ENCODE measurements around the gene BACH2.
"Not testable (repeated sequence)": the region's sequence is repeated elsewhere in the genome, so short reads cannot be mapped to it uniquely, and the experiment has no call there.

BACH2 gene

DNA sequence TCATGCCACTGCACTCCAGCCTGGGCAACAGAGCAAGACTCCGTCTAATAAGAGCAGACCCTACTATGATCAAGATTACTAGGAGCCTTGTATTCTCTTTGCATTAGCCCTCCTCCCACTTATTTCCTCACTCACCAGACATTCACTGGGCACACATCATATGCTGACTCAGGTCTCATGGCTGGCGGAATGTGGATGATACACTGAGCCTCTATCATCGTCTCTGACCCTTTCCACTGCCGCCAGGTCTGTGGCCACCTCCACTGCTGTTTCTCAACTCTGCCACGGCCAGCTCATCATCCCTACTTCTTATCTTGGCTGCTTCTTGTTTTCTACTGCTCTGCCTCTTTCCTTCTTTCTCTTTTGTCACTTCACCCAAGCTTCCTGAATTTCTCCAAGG is 161.0 kb downstream of the BACH2 start:
- TF ChIP-seq, protein P1, sequence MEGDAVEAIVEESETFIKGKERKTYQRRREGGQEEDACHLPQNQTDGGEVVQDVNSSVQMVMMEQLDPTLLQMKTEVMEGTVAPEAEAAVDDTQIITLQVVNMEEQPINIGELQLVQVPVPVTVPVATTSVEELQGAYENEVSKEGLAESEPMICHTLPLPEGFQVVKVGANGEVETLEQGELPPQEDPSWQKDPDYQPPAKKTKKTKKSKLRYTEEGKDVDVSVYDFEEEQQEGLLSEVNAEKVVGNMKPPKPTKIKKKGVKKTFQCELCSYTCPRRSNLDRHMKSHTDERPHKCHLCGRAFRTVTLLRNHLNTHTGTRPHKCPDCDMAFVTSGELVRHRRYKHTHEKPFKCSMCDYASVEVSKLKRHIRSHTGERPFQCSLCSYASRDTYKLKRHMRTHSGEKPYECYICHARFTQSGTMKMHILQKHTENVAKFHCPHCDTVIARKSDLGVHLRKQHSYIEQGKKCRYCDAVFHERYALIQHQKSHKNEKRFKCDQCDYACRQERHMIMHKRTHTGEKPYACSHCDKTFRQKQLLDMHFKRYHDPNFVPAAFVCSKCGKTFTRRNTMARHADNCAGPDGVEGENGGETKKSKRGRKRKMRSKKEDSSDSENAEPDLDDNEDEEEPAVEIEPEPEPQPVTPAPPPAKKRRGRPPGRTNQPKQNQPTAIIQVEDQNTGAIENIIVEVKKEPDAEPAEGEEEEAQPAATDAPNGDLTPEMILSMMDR (IDR thresholded peaks at IDR 0.05; ENCODE audit: insufficient read depth, low read depth, low read length, missing control alignments) = no peak
- no peak overlapping the region for H3K4me3 ChIP-seq (ENCODE audit: low read length)
- DNase-seq (ENCODE audit: low read depth) = peak; percentile 81

DNA sequence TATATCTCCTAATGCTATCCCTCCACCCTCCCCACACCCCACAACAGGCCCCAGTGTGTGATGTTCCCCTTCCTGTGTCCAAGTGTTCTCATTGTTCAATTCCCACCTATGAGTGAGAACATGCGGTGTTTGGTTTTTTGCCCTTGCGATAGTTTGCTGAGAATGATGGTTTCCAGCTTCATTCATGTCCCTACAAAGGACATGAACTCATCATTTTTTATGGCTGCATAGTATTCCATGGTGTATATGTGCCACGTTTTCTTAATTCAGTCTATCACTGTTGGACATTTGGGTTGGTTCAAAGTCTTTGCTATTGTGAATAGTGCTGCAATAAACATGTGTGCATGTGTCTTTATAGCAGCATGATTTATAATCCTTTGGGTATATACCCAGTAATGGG is 163.0 kb downstream of the BACH2 start:
- DNase-seq (ENCODE audit: low read depth); H3K4me3 ChIP-seq (ENCODE audit: low read length): not testable (repeated sequence)

DNA sequence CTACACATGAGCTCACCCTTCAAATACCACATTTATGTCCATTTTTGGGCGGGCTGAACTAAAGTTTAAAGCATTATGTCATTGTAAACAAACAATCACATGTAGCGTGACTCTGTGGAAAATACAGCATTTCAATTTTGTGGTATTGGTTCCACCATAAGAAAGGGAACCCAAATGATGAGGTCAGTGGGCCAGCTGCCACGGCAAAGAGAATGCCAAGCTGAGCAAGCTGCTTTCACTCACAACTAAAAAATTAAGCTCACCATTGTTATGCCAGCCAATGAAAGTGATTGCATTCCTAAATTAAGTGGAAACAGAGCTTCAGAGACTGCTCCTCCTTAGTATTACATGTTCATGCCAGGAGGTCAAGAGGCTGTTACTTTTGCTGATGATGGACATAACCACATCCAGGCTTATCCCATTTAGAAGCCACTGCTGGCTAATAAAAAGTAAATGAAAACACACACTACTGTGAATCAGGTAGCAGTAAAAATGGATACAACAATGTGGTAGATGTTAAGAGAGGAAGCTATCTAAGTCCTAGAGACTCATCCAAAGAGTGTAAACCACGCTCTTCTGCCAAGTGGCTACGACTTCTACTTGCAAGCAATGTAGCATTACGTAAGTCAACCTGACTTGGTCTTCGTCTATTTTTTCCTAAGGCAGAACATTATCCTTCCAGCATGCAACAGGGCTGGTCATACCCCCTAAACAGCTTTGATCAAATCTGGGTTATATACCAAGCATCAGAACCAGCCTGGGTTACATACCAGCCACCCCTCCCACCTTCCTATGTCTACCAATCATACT is 164.8 kb downstream of the BACH2 start:
- H3K4me3 ChIP-seq (ENCODE audit: low read length) = no peak overlapping the region
- DNase-seq (ENCODE audit: low read depth) = no peak

DNA sequence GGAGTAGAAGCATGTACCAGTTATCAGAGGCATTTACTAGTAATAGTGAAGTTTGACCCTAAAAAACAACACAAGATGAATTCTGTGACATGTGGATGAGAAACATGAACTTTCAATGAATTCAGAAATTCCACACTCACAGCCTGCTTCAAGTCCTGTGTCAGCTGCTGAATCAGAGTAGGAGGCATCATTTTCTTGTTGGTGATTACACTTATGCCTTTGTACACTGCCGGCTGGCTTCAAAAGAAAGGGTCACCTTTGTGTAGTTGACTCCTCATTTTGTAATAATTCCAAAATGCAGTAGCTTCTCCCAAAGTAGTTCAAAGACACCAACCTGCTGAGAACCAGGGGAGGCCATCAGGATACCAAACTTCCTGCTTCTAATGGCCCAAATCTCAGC is 165.5 kb downstream of the BACH2 start:
- no peak for DNase-seq (ENCODE audit: low read depth)

More for the DNA sequence above, 164.8 kb downstream of the BACH2 start:
- TF ChIP-seq, protein P1 (IDR thresholded peaks at IDR 0.05; ENCODE audit: insufficient read depth, low read depth, low read length, missing control alignments) = no peak

DNA sequence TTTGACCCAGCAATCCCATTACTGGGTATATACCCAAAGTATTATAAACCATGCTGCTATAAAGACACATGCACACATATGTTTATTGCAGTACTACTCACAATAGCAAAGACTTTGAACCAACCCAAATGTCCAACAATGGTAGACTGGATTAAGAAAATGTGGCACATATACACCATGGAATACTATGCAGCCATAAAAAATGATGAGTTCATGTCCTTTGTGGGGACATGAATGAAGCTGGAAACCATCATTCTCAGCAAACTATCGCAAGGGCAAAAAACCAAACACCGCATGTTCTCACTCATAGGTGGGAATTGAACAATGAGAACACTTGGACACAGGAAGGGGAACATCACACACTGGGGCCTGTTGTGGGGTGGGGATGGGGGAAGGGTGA is 168.0 kb downstream of the BACH2 start:
- not testable (repeated sequence) for H3K4me3 ChIP-seq (ENCODE audit: low read length); DNase-seq (ENCODE audit: low read depth)

More for the DNA sequence above, 165.5 kb downstream of the BACH2 start:
- TF ChIP-seq, protein P1 (IDR thresholded peaks at IDR 0.05; ENCODE audit: insufficient read depth, low read depth, low read length, missing control alignments) = no peak
- H3K4me3 ChIP-seq (ENCODE audit: low read length) = no peak overlapping the region

DNA sequence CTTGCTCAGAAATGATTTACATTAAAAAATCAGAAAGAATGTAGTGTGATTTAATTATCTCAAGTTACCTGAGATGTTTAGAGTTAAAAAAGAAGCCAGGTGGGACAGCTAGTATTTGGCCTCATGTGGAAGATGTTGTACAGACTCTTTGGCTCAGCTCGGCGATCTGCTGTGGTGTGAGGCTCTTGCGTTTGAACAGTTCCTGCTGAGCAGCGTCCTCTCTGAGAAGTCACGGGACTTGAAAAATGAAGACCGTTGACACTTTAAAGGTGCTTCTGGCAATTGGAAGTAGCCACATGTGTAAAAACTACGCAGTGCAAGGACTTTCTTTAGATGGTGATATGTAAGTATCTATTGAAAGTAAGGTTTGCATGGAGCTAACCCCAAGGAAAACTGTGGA is 169.0 kb downstream of the BACH2 start:
- no peak overlapping the region for H3K4me3 ChIP-seq (ENCODE audit: low read length)
- DNase-seq (ENCODE audit: low read depth) = no peak
- TF ChIP-seq, protein P1 (IDR thresholded peaks at IDR 0.05; ENCODE audit: insufficient read depth, low read depth, low read length, missing control alignments) = no peak

DNA sequence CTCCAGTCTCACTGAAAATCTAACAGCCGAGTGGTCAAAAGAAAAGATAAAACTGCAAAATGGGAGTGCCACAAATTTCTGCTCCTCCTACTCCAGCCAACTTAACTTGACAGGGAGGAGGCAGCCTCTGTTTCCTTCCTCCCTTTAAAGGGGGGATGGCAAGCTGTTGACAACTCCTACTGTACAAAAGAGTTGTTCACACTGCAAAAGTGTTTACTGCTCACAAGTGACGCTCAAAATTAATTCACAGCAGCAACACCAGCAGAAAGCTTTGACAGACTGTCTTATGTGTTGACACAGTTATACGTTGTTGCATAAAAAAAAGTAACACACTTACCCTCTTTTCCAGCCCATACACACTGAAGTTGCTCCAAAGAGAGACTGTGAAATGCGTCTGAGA is 169.8 kb downstream of the BACH2 start:
- no peak overlapping the region for H3K4me3 ChIP-seq (ENCODE audit: low read length)
- no peak for DNase-seq (ENCODE audit: low read depth)
- TF ChIP-seq, protein P1 (IDR thresholded peaks at IDR 0.05; ENCODE audit: insufficient read depth, low read depth, low read length, missing control alignments) = no peak

DNA sequence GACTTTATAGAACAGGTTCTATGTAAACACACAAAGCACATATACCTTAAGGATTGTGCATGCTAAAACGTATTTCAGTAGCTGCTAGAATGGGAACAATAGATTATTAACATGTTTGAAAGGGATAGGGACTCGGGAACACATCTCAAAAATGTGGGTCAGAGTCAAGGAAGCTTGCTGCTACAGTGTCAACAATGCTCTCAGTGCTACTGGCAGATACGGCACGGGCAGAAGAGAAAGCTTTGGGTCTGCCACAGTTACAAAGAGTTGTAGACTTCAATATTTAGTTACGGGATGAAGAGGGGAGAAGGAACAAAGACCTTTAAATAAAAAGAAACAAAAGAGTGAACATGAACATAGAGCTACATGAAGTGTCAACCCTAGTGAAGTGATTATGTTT is 170.5 kb downstream of the BACH2 start:
- TF ChIP-seq, protein P1 (IDR thresholded peaks at IDR 0.05; ENCODE audit: insufficient read depth, low read depth, low read length, missing control alignments) = no peak
- no peak for DNase-seq (ENCODE audit: low read depth)
- H3K4me3 ChIP-seq (ENCODE audit: low read length) = no peak overlapping the region
